Frontal cortex (tissue), 4 donors: ENCODE data around the gene UBE2N. TPM values are rescaled to one million over a fixed set of nuclear protein-coding genes. Genes with fewer than 3 reads are reported as not detected.

Experiments used
- DNase-seq, 2 donors: peaks; one replicate each; pipeline ENCODE4 v3.0.0; 2012; ENCODE audit warnings: low spot score in 2 of 2
- FAIRE-seq: peaks from 2 replicates; lab custom pipeline; 2012; peaks lifted over from hg19 to GRCh38; lab: Jason Lieb, UNC
- small RNA-seq: library from RNA; depleted of rRNA; stranded (forward); fragments of <200 nt; gene quantifications from one replicate; pipeline ENCODE3, GENCODE V24; 2014
- total RNA-seq: library from RNA; depleted of rRNA; stranded (reverse); fragments of >200 nt; gene quantifications from one replicate; pipeline ENCODE4 v1.2.3, GENCODE V29; 2014
- donor health status: control.
- donor health status: control.
- donor health status: control.

UBE2N gene
- total RNA-seq, 1 donor from 2014 or later: 218 TPM

DNA sequence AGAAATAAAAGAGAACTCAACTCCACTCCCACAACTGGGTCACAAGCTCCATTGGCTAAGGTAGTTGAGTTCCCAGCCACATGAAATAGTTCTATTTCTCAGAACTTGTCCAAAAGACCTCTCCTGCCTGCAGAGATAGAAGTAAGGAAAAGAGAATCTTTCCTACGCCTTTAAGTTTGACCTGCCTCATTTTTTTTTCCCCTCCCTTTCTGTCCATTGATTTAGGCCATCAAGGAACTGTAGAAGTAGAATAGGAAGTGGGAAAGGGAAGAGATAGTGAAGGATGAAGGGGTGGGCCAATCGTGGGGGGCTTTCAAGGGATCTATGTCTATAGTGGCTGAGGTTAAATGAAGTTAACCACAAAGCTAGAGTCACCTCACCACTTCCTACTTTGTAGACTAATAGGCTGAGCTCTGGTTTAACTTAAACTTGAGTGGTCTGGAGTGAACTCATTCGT lies 77.9 kb downstream of the UBE2N start:
- FAIRE-seq (no peak), DNase-seq (no peak)

DNA sequence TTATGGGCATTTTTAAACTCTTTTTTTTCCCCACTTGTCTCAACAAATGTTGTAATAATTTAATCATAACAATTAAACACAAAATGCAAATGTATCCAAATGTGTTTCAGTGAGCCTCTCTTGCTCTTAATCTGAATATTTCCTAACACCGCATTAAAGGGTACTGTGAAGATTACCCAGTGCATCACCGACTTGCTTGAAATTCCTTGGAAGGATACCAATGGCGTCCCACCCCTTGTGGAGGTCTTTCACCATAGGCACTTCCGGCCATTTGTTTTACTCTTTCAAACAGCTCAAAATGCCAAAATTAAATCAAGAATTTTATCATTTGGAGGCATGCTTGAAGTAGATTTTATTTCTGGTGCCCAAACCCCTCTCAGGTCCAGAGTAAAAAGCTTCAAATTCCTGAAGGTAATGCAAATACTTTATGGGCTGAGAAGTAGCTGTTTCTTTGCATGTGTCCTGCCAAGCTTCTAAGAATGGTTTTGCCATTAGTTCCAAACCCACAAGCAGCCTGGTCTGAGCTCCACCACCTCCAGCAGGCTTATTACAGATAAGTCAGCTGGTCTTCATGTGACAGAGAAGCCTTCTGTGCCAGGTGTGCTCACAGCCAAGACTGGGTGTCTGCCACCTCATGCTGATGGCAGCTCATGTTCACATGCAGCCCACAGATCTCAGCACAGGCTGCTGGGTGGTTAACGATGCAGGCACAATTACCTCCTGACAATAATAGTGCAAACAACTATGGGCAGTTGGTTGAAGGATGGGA lies 80.4 kb downstream of the UBE2N start:
- FAIRE-seq (no peak), DNase-seq (no peak)

DNA sequence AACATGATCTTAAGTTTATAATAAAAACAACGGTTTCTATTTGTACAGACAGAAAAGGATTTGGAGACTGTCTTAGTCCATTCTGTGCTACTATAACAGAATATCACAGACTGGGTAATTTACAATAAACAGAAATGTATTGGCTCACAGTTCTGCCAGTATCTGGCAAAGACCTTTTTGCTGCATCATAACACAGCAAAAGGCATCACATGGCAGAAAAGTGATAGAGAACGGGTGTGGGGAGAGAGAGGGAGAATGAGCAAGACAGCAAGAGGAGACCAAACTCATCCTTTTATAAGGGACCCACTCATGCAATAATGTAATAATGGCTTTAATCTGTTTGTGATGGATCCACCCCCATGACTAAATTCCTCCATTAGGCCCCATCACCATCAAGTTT lies 81.1 kb downstream of the UBE2N start:
- FAIRE-seq (no peak), DNase-seq (no peak)

DNA sequence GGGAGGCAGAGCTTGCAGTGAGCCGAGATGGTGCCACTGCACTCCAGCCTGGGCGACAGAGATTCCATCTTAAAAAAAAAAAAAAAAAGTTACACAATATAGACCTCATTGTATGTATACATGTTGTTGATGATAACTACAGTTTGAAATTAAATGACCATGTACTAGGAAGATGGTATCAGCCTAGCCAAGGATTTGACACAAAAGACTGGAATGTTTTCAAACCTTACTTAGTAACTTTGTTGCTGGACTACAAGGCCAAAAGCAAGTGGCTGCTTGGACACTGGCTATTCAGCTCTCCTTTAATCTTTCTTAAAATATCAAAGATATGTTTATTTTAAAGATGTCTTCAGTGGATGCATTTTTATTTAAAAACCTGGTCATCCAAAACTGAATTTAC lies 82.9 kb downstream of the UBE2N start:
- no peak for DNase-seq
- FAIRE-seq: no peak

DNA sequence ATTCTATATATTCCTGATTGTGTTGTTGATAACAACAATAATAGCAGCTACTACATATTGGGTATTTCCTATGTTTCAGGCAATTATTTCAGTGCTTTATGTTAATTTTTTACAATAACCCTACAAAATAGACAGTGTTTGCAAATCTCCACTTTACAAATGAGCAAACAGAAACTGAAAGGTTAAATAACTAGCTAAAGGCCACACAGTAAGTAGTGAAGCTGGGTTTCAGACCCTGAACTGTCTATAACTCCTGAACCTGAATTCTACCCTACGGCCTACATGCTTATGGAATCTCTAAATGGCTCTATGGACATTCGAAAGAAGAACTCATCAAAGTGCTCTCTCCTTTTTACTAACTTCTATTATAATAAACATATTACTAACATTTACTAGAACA lies 83.7 kb downstream of the UBE2N start:
- DNase-seq (no peak), FAIRE-seq (no peak)

DNA sequence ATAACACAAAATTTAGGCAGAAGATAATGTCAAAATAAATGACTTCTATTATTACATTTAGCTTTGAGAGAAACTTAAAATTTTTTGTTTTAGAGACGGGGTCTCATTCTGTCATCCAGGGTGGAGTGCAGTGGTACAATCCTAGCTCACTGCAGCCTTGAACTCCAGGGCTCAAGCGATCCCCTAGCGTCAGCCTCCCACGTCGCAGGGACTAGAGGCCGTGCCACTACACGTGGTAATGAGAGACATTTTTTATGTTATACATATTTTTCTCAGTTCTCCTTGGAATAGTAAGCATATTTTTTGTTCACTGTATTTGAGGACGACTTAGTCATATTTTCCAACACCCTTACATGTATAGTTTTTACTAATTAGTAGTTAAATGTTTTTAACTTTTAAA lies 85.5 kb downstream of the UBE2N start:
- DNase-seq (no peak), FAIRE-seq (no peak)

Small RNA genes lying within 50 kb of the gene (small RNA-seq; reads per million reads assigned to genes)
- gene RF00019: not detected

Other genes starting within 250 kb of the UBE2N start
- 148 TPM for gene NUDT4, start 64.0 kb downstream of the UBE2N start, total RNA-seq
- gene MRPL42, start 25.6 kb upstream of the UBE2N start, total RNA-seq: 91.7 TPM
- gene SOCS2, start 130.7 kb upstream of the UBE2N start, total RNA-seq: 65.2 TPM
- 9.8 TPM for gene CRADD, start 235.4 kb upstream of the UBE2N start, total RNA-seq